Mesenchymal stem cell (in vitro differentiated cells and primary cell): Measurements from ENCODE around the gene NFAT5. TPM values are rescaled to one million over a fixed set of nuclear protein-coding genes. Genes with fewer than 3 reads are reported as not detected.

Experiments
- DNase-seq: peaks from one replicate; pipeline ENCODE4 v3.0.0-alpha.2; 2013
- H2AFZ ChIP-seq: one replicate; pipeline ENCODE4 v1.6.1; 2013; ENCODE audit warnings: low read depth, mild to moderate bottlenecking, control low read depth, inconsistent platforms, low read length, moderate library complexity
- H2AK5ac ChIP-seq: 2 replicates; pipeline ENCODE4 v1.6.1; 2013; ENCODE audit warnings: low read length, moderate library complexity, mild to moderate bottlenecking, inconsistent platforms; ENCODE audit not compliant: severe bottlenecking
- H2BK120ac ChIP-seq: one replicate; pipeline ENCODE4 v1.6.1; 2013; ENCODE audit warnings: low read depth, mild to moderate bottlenecking, inconsistent platforms, low read length, moderate library complexity
- H2BK12ac ChIP-seq, 2 experiments: one replicate each; pipeline ENCODE4 v1.6.1; 2013; ENCODE audit warnings: inconsistent platforms in 2 of 2, low read length in 2 of 2, mild to moderate bottlenecking in 2 of 2, moderate library complexity in 2 of 2, control low read depth in 1 of 2
- H2BK15ac ChIP-seq: one replicate; pipeline ENCODE4 v1.6.1; 2013; ENCODE audit warnings: mild to moderate bottlenecking, low read depth, inconsistent platforms; ENCODE audit not compliant: poor library complexity, severe bottlenecking
- H2BK5ac ChIP-seq: 2 replicates; pipeline ENCODE4 v1.6.1; 2013; ENCODE audit warnings: low read depth, mild to moderate bottlenecking, low read length, control low read depth, inconsistent platforms; ENCODE audit not compliant: poor library complexity, severe bottlenecking
- H3K14ac ChIP-seq, 2 experiments: one replicate each; pipeline ENCODE4 v1.6.1; 2013; ENCODE audit warnings: inconsistent platforms in 2 of 2, low read length in 2 of 2, control low read depth in 1 of 2, mild to moderate bottlenecking in 1 of 2, moderate library complexity in 1 of 2
- H3K18ac ChIP-seq, 2 experiments: one replicate each; pipeline ENCODE4 v1.6.1; 2013; ENCODE audit warnings: inconsistent platforms in 2 of 2, low read length in 2 of 2, control low read depth in 1 of 2, low read depth in 1 of 2, mild to moderate bottlenecking in 1 of 2
- H3K23ac ChIP-seq, 2 experiments: one replicate each; pipeline ENCODE4 v1.6.1; 2013; ENCODE audit warnings: inconsistent platforms in 2 of 2, low read length in 2 of 2, mild to moderate bottlenecking in 2 of 2, moderate library complexity in 2 of 2, control low read depth in 1 of 2
- H3K27ac ChIP-seq: 2 replicates; pipeline ENCODE4 v1.5.1; 2013; ENCODE audit warnings: mild to moderate bottlenecking, moderate library complexity, low read length, control low read depth, inconsistent platforms; ENCODE audit not compliant: poor library complexity, severe bottlenecking
- H3K27me3 ChIP-seq, 2 experiments: 2 replicates each; pipeline versions ENCODE4 v1.6.1 to v1.7.0; 2013; ENCODE audit warnings: low read length in 2 of 2, mild to moderate bottlenecking in 2 of 2, moderate library complexity in 2 of 2, control low read depth in 1 of 2, inconsistent platforms in 1 of 2; ENCODE audit not compliant: control insufficient read depth in 1 of 2, insufficient read depth in 1 of 2
- H3K36me3 ChIP-seq, 2 experiments: 2 replicates each; pipeline versions ENCODE4 v1.6.1 to v1.7.0; 2013; ENCODE audit warnings: low read length in 2 of 2, control low read depth in 1 of 2, inconsistent platforms in 1 of 2, low read depth in 1 of 2, mild to moderate bottlenecking in 1 of 2; ENCODE audit not compliant: insufficient read depth in 2 of 2, control insufficient read depth in 1 of 2
- H3K4ac ChIP-seq, 2 experiments: one replicate each; pipeline ENCODE4 v1.6.1; 2013; ENCODE audit warnings: inconsistent platforms in 2 of 2, low read length in 2 of 2, mild to moderate bottlenecking in 2 of 2, moderate library complexity in 2 of 2, control low read depth in 1 of 2, low read depth in 1 of 2
- H3K4me1 ChIP-seq: 2 replicates; pipeline ENCODE4 v1.6.1; 2013; ENCODE audit warnings: low read depth, low read length, control low read depth; ENCODE audit not compliant: control insufficient read depth, insufficient read depth
- H3K4me2 ChIP-seq: 2 replicates; pipeline ENCODE4 v1.6.1; 2013; ENCODE audit warnings: low read length, mild to moderate bottlenecking, inconsistent platforms; ENCODE audit not compliant: poor library complexity, severe bottlenecking
- H3K4me3 ChIP-seq, 2 experiments: 2 replicates each; pipeline versions ENCODE4 v1.5.1 to v1.7.0; 2013; ENCODE audit warnings: low read length in 2 of 2, mild to moderate bottlenecking in 2 of 2, control low read depth in 1 of 2, low read depth in 1 of 2; ENCODE audit not compliant: insufficient read depth in 1 of 2
- H3K79me1 ChIP-seq: replicated peaks from 2 replicates; pipeline ENCODE4 v1.6.1; 2013; ENCODE audit warnings: mild to moderate bottlenecking, control low read depth, low read length, inconsistent platforms; ENCODE audit not compliant: poor library complexity, severe bottlenecking
- H3K9ac ChIP-seq: 2 replicates; pipeline ENCODE4 v1.7.0; 2013; ENCODE audit warnings: mild to moderate bottlenecking, low read length, moderate library complexity
- H3K9me3 ChIP-seq: 2 replicates; pipeline ENCODE4 v1.7.0; 2013; ENCODE audit warnings: mild to moderate bottlenecking, low read length; ENCODE audit not compliant: control insufficient read depth
- H4K8ac ChIP-seq: one replicate; pipeline ENCODE4 v1.6.1; 2013; ENCODE audit warnings: inconsistent platforms, mild to moderate bottlenecking, low read length, moderate library complexity
- H4K91ac ChIP-seq: one replicate; pipeline ENCODE4 v1.6.1; 2013; ENCODE audit warnings: mild to moderate bottlenecking, low read length, inconsistent platforms
- WGBS: methylation state at CpG from one replicate; pipeline ENCODE4 v1.1.7; 2013; ENCODE audit warnings: mixed read lengths; 5-methylcytosine and 5-hydroxymethylcytosine counted together
- small RNA-seq: library from polyadenylated mRNA; stranded (forward); fragments of <200 nt; extraction: miRNeasy Mini kit (QIAGEN cat#:217004); gene quantifications from one replicate; pipeline ENCODE3, GENCODE V24; 2013; ENCODE audit warnings: low read depth

The NFAT5 gene

GRCh38 chr16:69754143-69754468 lies 188.3 kb downstream of the NFAT5 start:
- Histone ChIP-seq H2BK120ac (no peak overlapping the region), H4K8ac (peak overlapping the region; percentile 95), H3K9ac (peak overlapping the region; percentile 91), H4K91ac (no peak overlapping the region), H2BK15ac (no peak overlapping the region), H3K4me1 (peaks cover 2% of the 10 kb centered on the region), H2BK5ac (no peak overlapping the region), H2AFZ (no peak overlapping the region), H3K4me3 (peak overlapping the region; percentile 78 to 94), H2BK12ac (no peak overlapping the region), H3K23ac (peak overlapping the region in 1 of 2 experiments; percentile 46), H3K79me1 (peaks cover 6% of the 10 kb centered on the region), H3K27me3 (no peaks in the 10 kb centered on the region), H2AK5ac (no peak overlapping the region), H3K9me3 (no peaks in the 10 kb centered on the region), H3K18ac (peak overlapping the region; percentile 86 to 90), H3K4ac (peak overlapping the region; percentile 46 to 69), H3K4me2 (peak overlapping the region; percentile 62), H3K27ac (no peak overlapping the region), H3K36me3 (peaks cover 21 to 31% of the 10 kb centered on the region in 2 experiments), H3K14ac (no peak overlapping the region)
- DNase-seq, result no peak
- WGBS, result 14% methylated on average over 4 of the region's 4 CpGs

Small RNA genes lying within 50 kb of the gene (small RNA-seq; reads per million reads assigned to genes)
- gene MIR1538, result not detected
